DND-41 (cell line): ENCODE measurements around the gene MARVELD3.

ENCODE experiments used
- ATAC-seq: fragments of 200-7000 bp; cut with Tn5 transposase; 3 replicates; pipeline ENCODE4 v1.9.1; 2021; ENCODE audit warnings: low read depth; ENCODE audit not compliant: insufficient read depth
- DNase-seq: peaks from one replicate; pipeline ENCODE4 v3.0.0-alpha.2; 2020
- H2AFZ ChIP-seq: 2 replicates; pipeline ENCODE4 v1.6.0; 2012; ENCODE audit warnings: low read depth, low read length
- H3K27ac ChIP-seq: 2 replicates; pipeline ENCODE4 v1.5.1; 2012; ENCODE audit warnings: low read length, inconsistent platforms
- H3K27me3 ChIP-seq: fragments of 200-600 bp; sonication (generic); 2 replicates; pipeline ENCODE4 v1.6.0; 2012; ENCODE audit warnings: low read length, mild to moderate bottlenecking, inconsistent platforms; ENCODE audit not compliant: insufficient read depth, poor library complexity
- H3K36me3 ChIP-seq: 2 replicates; pipeline ENCODE4 v1.5.1; 2012; ENCODE audit warnings: low read length, inconsistent platforms; ENCODE audit not compliant: insufficient read depth
- H3K4me1 ChIP-seq: 2 replicates; pipeline ENCODE4 v1.5.1; 2012; ENCODE audit warnings: mild to moderate bottlenecking, low read length; ENCODE audit not compliant: insufficient read depth
- H3K4me2 ChIP-seq: 2 replicates; pipeline ENCODE4 v1.6.0; 2012; ENCODE audit warnings: mild to moderate bottlenecking, moderate library complexity, low read length, inconsistent platforms; ENCODE audit not compliant: insufficient read depth
- H3K4me3 ChIP-seq, 2 experiments: fragments of 200-600 bp in 1 of 2; shearing (Covaris generic) in 1 of 2; 2 replicates each; pipeline ENCODE4 v1.5.1; 2012 to 2016; ENCODE audit warnings: inconsistent platforms in 2 of 2, low read length in 2 of 2, mild to moderate bottlenecking in 2 of 2, low read depth in 1 of 2, moderate library complexity in 1 of 2
- H3K79me2 ChIP-seq: 2 replicates; pipeline ENCODE4 v1.6.0; 2012; ENCODE audit warnings: low read length, inconsistent platforms; ENCODE audit not compliant: insufficient read depth
- H3K9ac ChIP-seq: 2 replicates; pipeline ENCODE4 v1.6.0; 2012; ENCODE audit warnings: low read depth, mild to moderate bottlenecking, inconsistent platforms, low read length, moderate library complexity
- H3K9me3 ChIP-seq: 2 replicates; pipeline ENCODE4 v1.5.1; 2012; ENCODE audit warnings: low read length, moderate library complexity, mild to moderate bottlenecking, inconsistent platforms; ENCODE audit not compliant: insufficient read depth, severe bottlenecking
- H4K20me1 ChIP-seq: 2 replicates; pipeline ENCODE4 v1.6.0; 2012; ENCODE audit warnings: low read length; ENCODE audit not compliant: insufficient read depth
- CTCF ChIP-seq: IDR thresholded peaks from 2 replicates; pipeline ENCODE4 v1.5.1; 2012; ENCODE audit warnings: borderline replicate concordance, low read length, moderate library complexity, mild to moderate bottlenecking; ENCODE audit not compliant: poor library complexity, severe bottlenecking; ENCODE audit errors: extremely low read depth
- EZH2 ChIP-seq: IDR thresholded peaks from 3 replicates; pipeline ENCODE4 v1.6.1; 2012; ENCODE audit warnings: borderline replicate concordance, low read depth, mild to moderate bottlenecking, moderate library complexity, low read length, inconsistent platforms; ENCODE audit not compliant: severe bottlenecking

Gene MARVELD3

GRCh38 chr16:71629278-71630016 lies 3.5 kb downstream of the MARVELD3 start:
- H3K9me3 ChIP-seq, result no peaks in the 10 kb centered on the region
- H3K27ac ChIP-seq, result no peak overlapping the region
- no peaks in the 10 kb centered on the region for H3K4me1 ChIP-seq
- no peak overlapping the region for H2AFZ ChIP-seq
- DNase-seq (no peak), ATAC-seq (no peak)
- no peak overlapping the region for H3K4me2 ChIP-seq
- no peaks in the 10 kb centered on the region for H3K27me3 ChIP-seq
- no peak overlapping the region for H3K4me3 ChIP-seq
- no peaks in the 10 kb centered on the region for H3K79me2 ChIP-seq
- H3K9ac ChIP-seq, result no peak overlapping the region
- TF ChIP-seq EZH2 (no peak), CTCF (no peak)
- no peaks in the 10 kb centered on the region for H4K20me1 ChIP-seq
- no peaks in the 10 kb centered on the region for H3K36me3 ChIP-seq

- Histone ChIP-seq H4K20me1 (no peaks in the 10 kb centered on the region), H3K36me3 (no peaks in the 10 kb centered on the region), H3K4me2 (no peak overlapping the region), H3K79me2 (no peaks in the 10 kb centered on the region), H3K9ac (no peak overlapping the region), H2AFZ (no peak overlapping the region), H3K27ac (no peak overlapping the region), H3K9me3 (no peaks in the 10 kb centered on the region), H3K4me3 (no peak overlapping the region), H3K27me3 (no peaks in the 10 kb centered on the region), H3K4me1 (no peaks in the 10 kb centered on the region)
- ATAC-seq, result no peak
- DNase-seq, result no peak
- no peak for TF ChIP-seq EZH2
- TF ChIP-seq CTCF, result no peak
These were observed 4.8 kb downstream of the MARVELD3 start for GRCh38 chr16:71630808-71631207.

- Histone ChIP-seq H3K9me3 (no peaks in the 10 kb centered on the region), H4K20me1 (no peaks in the 10 kb centered on the region), H3K4me3 (no peak overlapping the region), H3K9ac (no peak overlapping the region), H3K36me3 (no peaks in the 10 kb centered on the region), H3K27ac (no peak overlapping the region), H2AFZ (no peak overlapping the region), H3K4me1 (no peaks in the 10 kb centered on the region), H3K79me2 (no peaks in the 10 kb centered on the region), H3K4me2 (no peak overlapping the region), H3K27me3 (no peaks in the 10 kb centered on the region)
- TF ChIP-seq EZH2, result no peak
- ATAC-seq (no peak), DNase-seq (no peak)
These were observed 5.8 kb downstream of the MARVELD3 start for GRCh38 chr16:71631776-71632175.

GRCh38 chr16:71635632-71636031 lies 9.6 kb downstream of the MARVELD3 start:
- H3K4me2 ChIP-seq, result no peak overlapping the region
- H3K36me3 ChIP-seq, result no peaks in the 10 kb centered on the region
- no peak for TF ChIP-seq CTCF
- no peak for TF ChIP-seq EZH2
- ATAC-seq (no peak), DNase-seq (no peak)
- H3K27me3 ChIP-seq, result no peaks in the 10 kb centered on the region
- H3K79me2 ChIP-seq, result no peaks in the 10 kb centered on the region
- H4K20me1 ChIP-seq, result no peaks in the 10 kb centered on the region
- no peak overlapping the region for H2AFZ ChIP-seq
- no peak overlapping the region for H3K27ac ChIP-seq
- no peak overlapping the region for H3K9ac ChIP-seq
- H3K4me3 ChIP-seq, result no peak overlapping the region
- no peaks in the 10 kb centered on the region for H3K4me1 ChIP-seq
- H3K9me3 ChIP-seq, result no peaks in the 10 kb centered on the region
